Right cardiac atrium (tissue), 5 donors: ENCODE measurements around the gene WNT2B. TPM values are rescaled to one million over a fixed set of nuclear protein-coding genes. Genes with fewer than 3 reads are reported as not detected.

ENCODE experiments used
- ATAC-seq, 2 donors: fragments of 200-7000 bp; cut with Tn5 transposase; one replicate each; pipeline versions ENCODE4 v1.8.0 to v1.9.1; 2020; ENCODE audit warnings: moderate library complexity in 2 of 2, mild to moderate bottlenecking in 1 of 2
- DNase-seq, 3 donors: peaks; one replicate each; pipeline ENCODE4 v3.0.0-alpha.2; 2020
- H3K27ac ChIP-seq: one replicate; pipeline ENCODE4 v1.5.1; 2013; ENCODE audit warnings: mild to moderate bottlenecking, low read length, control low read depth, moderate library complexity
- H3K27me3 ChIP-seq: one replicate; pipeline ENCODE4 v1.6.1; 2013; ENCODE audit not compliant: control insufficient read depth, insufficient read depth
- H3K4me1 ChIP-seq: one replicate; pipeline ENCODE4 v1.6.1; 2013; ENCODE audit warnings: low read length; ENCODE audit not compliant: control insufficient read depth, insufficient read depth
- H3K4me3 ChIP-seq: one replicate; pipeline ENCODE4 v1.5.1; 2013; ENCODE audit warnings: low read length, control low read depth
- H3K9me3 ChIP-seq: one replicate; pipeline ENCODE4 v1.6.1; 2013; ENCODE audit warnings: low read length; ENCODE audit not compliant: control insufficient read depth
- WGBS: extraction: QIAGEN DNeasy Blood & Tissue Kit; methylation state at CpG from one replicate; pipeline ENCODE4 v1.1.7; 2013; 5-methylcytosine and 5-hydroxymethylcytosine counted together
- intact Hi-C, 4 donors: fragments of 100-400 bp; cut with DNase I; formaldehyde crosslinking; loops; one replicate each; pipeline versions ENCODE4 v1.11.0 to v1.14.0; 2022 to 2023
- microRNA-seq, 2 donors: library from miRNA; unstranded; fragments of <30 nt; microRNA quantifications; one replicate each; pipeline ENCODE4 v1.2.0, GENCODE V29; 2020 to 2021
- polyA plus RNA-seq: library from polyadenylated mRNA; stranded (reverse); fragments of 200-250 nt; gene quantifications from one replicate; pipeline ENCODE4 v1.2.3, GENCODE V29; 2013
- total RNA-seq, 4 donors: library from RNA; stranded (reverse); fragmentation: NEBNext Ultra II Directional; extraction: Animal tissue kit (Norgen Biotek cat#: 25700); gene quantifications; one replicate each; pipeline ENCODE4 v1.2.1, GENCODE V29; 2021
- donor health status: healthy with polysubstance abuse.
- donor health status: DM: no; HTN: yes; CAD: no.
- donor health status: DM: no; HTN: no; CAD: no.
- donor health status: DM: no; HTN: yes; CAD: no; lungs with severe emphysema.
- donor health status: DM: yes; HTN: yes; CAD: no.

The WNT2B gene
- total and polyA plus RNA-seq, 5 donors, result 3.5 to 14.1 (median 11.1) TPM

DNA sequence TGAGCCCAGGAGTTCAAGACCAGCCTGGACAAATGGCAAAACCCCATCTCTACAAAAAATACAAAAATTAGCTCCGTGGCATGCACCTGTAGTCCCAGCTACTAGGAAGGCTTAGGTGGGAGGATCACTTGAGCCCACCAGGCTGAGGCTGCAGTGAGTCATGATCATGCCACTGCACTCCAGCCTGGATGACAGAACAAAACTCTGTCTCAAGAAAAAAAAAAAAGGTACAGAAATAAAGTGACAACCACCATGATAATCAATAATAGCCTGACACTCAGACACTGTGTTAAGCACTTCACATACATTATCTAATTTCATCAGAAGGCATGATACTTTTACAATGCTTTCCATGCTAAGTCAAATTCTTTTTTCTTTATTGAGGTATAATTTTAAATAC lies 57.0 kb downstream of the WNT2B start:
- no peaks in the 10 kb centered on the region for H3K4me1 ChIP-seq
- no peak overlapping the region for H3K27ac ChIP-seq
- ATAC-seq, result no peak
- H3K27me3 ChIP-seq, result no peaks in the 10 kb centered on the region
- no peaks in the 10 kb centered on the region for H3K9me3 ChIP-seq
- WGBS, result 94% methylated on average over 1 of the region's 1 CpG
- no peak overlapping the region for H3K4me3 ChIP-seq
- no peak for DNase-seq
- intact Hi-C loops, result no loop called here

DNA sequence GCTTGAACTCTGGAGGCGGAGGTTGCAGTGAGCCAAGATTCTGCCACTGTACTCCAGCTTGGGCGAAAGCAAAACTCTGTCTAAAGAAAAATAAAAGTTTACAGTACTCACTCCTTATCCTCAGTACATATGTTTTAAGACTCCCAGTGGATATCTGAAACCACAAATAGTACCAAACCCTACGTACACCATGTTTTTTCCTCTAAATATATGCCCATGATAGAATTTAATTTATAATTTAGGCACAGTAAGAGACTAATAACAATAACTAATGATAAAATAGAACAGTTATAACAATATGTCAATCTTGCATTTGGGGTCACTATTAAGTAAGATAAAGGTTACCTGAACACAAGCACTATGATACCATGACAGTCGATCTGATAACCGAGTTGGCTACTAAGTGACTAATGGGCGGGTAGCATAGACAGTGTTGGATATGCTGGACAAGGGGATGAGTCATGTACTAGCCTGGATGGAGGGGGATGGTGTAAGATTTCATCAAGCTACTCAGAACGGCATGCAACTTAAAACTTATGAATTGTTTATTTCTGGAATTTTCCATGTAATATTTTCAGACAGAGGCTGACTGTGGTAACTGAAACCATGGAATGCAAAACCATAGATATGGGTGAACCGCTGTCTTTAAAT lies 66.5 kb downstream of the WNT2B start:
- intact Hi-C loops, result no loop called here
- H3K9me3 ChIP-seq, result no peaks in the 10 kb centered on the region
- WGBS, result 93% methylated on average over 8 of the region's 8 CpGs
- no peak overlapping the region for H3K4me3 ChIP-seq
- no peaks in the 10 kb centered on the region for H3K4me1 ChIP-seq
- DNase-seq, result no peak
- ATAC-seq, result no peak
- H3K27ac ChIP-seq, result no peak overlapping the region
- no peaks in the 10 kb centered on the region for H3K27me3 ChIP-seq

DNA sequence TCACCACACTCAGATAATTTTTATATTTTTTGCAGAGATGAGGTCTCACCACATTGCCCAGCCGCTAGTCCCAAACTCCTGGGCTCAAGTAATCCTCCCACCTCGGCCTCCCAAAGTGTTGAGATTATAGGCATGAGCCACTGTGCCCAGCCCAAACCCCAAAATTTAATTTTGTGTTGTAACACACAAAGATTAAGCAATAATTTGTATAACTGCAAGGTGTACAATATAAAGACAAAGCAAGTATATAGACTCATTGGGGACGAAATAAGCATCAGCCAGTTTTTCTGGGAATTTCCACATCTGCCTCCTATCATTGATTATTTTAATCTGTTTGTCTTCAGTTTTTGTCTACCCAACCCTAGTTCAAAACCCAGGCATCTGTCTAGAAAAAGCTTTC lies 67.5 kb downstream of the WNT2B start:
- no peak overlapping the region for H3K27ac ChIP-seq
- no peaks in the 10 kb centered on the region for H3K27me3 ChIP-seq
- no peaks in the 10 kb centered on the region for H3K9me3 ChIP-seq
- 99% methylated on average over 3 of the region's 3 CpGs for WGBS
- ATAC-seq (no peak), DNase-seq (no peak)
- H3K4me3 ChIP-seq, result no peak overlapping the region
- H3K4me1 ChIP-seq, result no peaks in the 10 kb centered on the region
- intact Hi-C loops, result no loop called here

Small RNAs within 50 kb of the gene (microRNA-seq; reads per million reads assigned to microRNA genes)
- gene MIR4256, result 0 reads per million in 2 donors

Other genes starting within 250 kb of the WNT2B start
- 10 to 100 TPM; 16.2 to 24.9 (median 16.8) TPM for gene CTTNBP2NL, start 112.8 kb upstream of the WNT2B start, total RNA-seq
- 5.1 TPM for gene CTTNBP2NL, start 112.8 kb upstream of the WNT2B start, polyA plus RNA-seq
- gene ST7L, start 110.2 kb downstream of the WNT2B start, total RNA-seq, result 10 to 100 TPM; 13.7 to 18.9 (median 16.3) TPM
- gene ST7L, start 110.2 kb downstream of the WNT2B start, polyA plus RNA-seq, result 7.2 TPM
- 10 to 100 TPM; 30.2 to 53.4 (median 43.4) TPM for gene CAPZA1, start 110.9 kb downstream of the WNT2B start, total RNA-seq
- gene CAPZA1, start 110.9 kb downstream of the WNT2B start, polyA plus RNA-seq, result 22.3 TPM
- gene MOV10, start 165.7 kb downstream of the WNT2B start, total RNA-seq, result 10 to 100 TPM; 14.1 to 20.3 (median 18.3) TPM
- 19.4 TPM for gene MOV10, start 165.7 kb downstream of the WNT2B start, polyA plus RNA-seq
- 100 to 1,000 TPM; 169 to 222 (median 209) TPM for gene RHOC, start 198.2 kb downstream of the WNT2B start, total RNA-seq
- 262 TPM for gene RHOC, start 198.2 kb downstream of the WNT2B start, polyA plus RNA-seq
- 1 to 10 TPM; 5.5 to 9.0 (median 6.3) TPM for gene PPM1J, start 206.4 kb downstream of the WNT2B start, total RNA-seq
- 6.4 TPM for gene PPM1J, start 206.4 kb downstream of the WNT2B start, polyA plus RNA-seq